Endothelial cell of umbilical vein (primary cell): ENCODE results near the gene MPDZ. TPM values are rescaled to one million over a fixed set of nuclear protein-coding genes. Genes with fewer than 3 reads are reported as not detected.

Source experiments
- BruUV-seq: library from RNA; stranded (reverse); fragments of 400-500 nt; replicated peaks from 2 replicates; lab custom pipeline; 2021; lab: Mats Ljungman, UMichigan
- CTCF ChIA-PET: fragments of 300-600, 350-600 bp; sonication (Branson Sonifier 250); formaldehyde crosslinking; loops from one replicate; lab custom pipeline; 2021; ENCODE audit warnings: antibody characterized with exemption, inconsistent platforms; lab: Charles Lee
- POLR2A ChIA-PET: fragments of 300-600, 350-600 bp; sonication (Branson Sonifier 250); formaldehyde crosslinking; loops from one replicate; lab custom pipeline; 2021; ENCODE audit warnings: antibody characterized with exemption, inconsistent platforms; lab: Charles Lee
- DNase-seq: peaks from one replicate; pipeline ENCODE4 v3.0.0-alpha.2; 2011; ENCODE audit warnings: low read depth, low spot score
- FAIRE-seq: peaks from 2 replicates; lab custom pipeline; 2011; peaks lifted over from hg19 to GRCh38; lab: Jason Lieb, UNC
- H2AFZ ChIP-seq: 2 replicates; pipeline ENCODE4 v1.6.0; 2012; ENCODE audit warnings: low read depth, low read length, control low read depth, inconsistent platforms
- H3K27ac ChIP-seq: 2 replicates; pipeline ENCODE4 v1.5.1; 2011; ENCODE audit warnings: low read depth, mild to moderate bottlenecking, control low read depth, low read length, moderate library complexity; ENCODE audit not compliant: insufficient read depth
- H3K27me3 ChIP-seq, 2 experiments: 2 replicates each; pipeline versions ENCODE4 v1.6.0 to v1.6.1; 2011; ENCODE audit warnings: low read length in 2 of 2, mixed read lengths in 1 of 2; ENCODE audit not compliant: control insufficient read depth in 2 of 2, insufficient read depth in 2 of 2
- H3K36me3 ChIP-seq, 2 experiments: 2 replicates in 1 of 2; 3 replicates in 1 of 2; pipeline ENCODE4 v1.5.1; 2011; ENCODE audit warnings: low read length in 2 of 2, mild to moderate bottlenecking in 1 of 2, moderate library complexity in 1 of 2; ENCODE audit not compliant: control insufficient read depth in 2 of 2, insufficient read depth in 2 of 2; ENCODE audit errors: extremely low read depth in 1 of 2
- H3K4me1 ChIP-seq: 3 replicates; pipeline ENCODE4 v1.5.1; 2011; ENCODE audit warnings: mild to moderate bottlenecking, low read length; ENCODE audit not compliant: control insufficient read depth, insufficient read depth; ENCODE audit errors: extremely low read depth
- H3K4me2 ChIP-seq: 2 replicates; pipeline ENCODE4 v1.6.1; 2011; ENCODE audit warnings: low read length, control low read depth, mixed read lengths; ENCODE audit not compliant: insufficient read depth
- H3K4me3 ChIP-seq, 3 experiments: fragments of 200-600 bp in 1 of 3; sonication (generic), shearing (Covaris generic) in 1 of 3; replicated peaks in 1 of 3; 2 replicates each; pipeline ENCODE4 v1.5.1; 2011 to 2016; ENCODE audit warnings: control low read depth in 3 of 3, low read length in 3 of 3, mild to moderate bottlenecking in 2 of 3, inconsistent platforms in 1 of 3, low read depth in 1 of 3, moderate library complexity in 1 of 3; ENCODE audit not compliant: insufficient read depth in 1 of 3
- H3K79me2 ChIP-seq: 2 replicates; pipeline ENCODE4 v1.6.0; 2012; ENCODE audit warnings: low read length, inconsistent platforms; ENCODE audit not compliant: control insufficient read depth, insufficient read depth
- H3K9ac ChIP-seq: replicated peaks from 2 replicates; pipeline ENCODE3; 2011; ENCODE audit warnings: low read length, control low read depth; ENCODE audit not compliant: insufficient read depth; ENCODE audit errors: extremely low read depth
- H3K9me1 ChIP-seq: replicated peaks from 3 replicates; pipeline ENCODE4 v1.6.0; 2011; ENCODE audit warnings: mild to moderate bottlenecking, low read length; ENCODE audit not compliant: control insufficient read depth, insufficient read depth; ENCODE audit errors: extremely low read depth
- H3K9me3 ChIP-seq: replicated peaks from 2 replicates; pipeline ENCODE4 v1.5.1; 2012; ENCODE audit warnings: low read length, inconsistent platforms; ENCODE audit not compliant: control insufficient read depth, insufficient read depth
- H4K20me1 ChIP-seq: replicated peaks from 2 replicates; pipeline ENCODE3; 2011; ENCODE audit warnings: mild to moderate bottlenecking, low read length; ENCODE audit not compliant: control insufficient read depth, insufficient read depth; ENCODE audit errors: extremely low read depth
- CTCF ChIP-seq, 2 donors: IDR thresholded peaks; 1 replicate in 1 of 2; 2 replicates in 1 of 2; pipeline ENCODE4 v1.5.1; 2011; ENCODE audit warnings: low read length in 2 of 2, mild to moderate bottlenecking in 2 of 2, moderate library complexity in 2 of 2, control low read depth in 1 of 2, inconsistent platforms in 1 of 2, low read depth in 1 of 2; ENCODE audit not compliant: insufficient read depth in 1 of 2; ENCODE audit errors: extremely low read depth in 1 of 2
- EZH2 ChIP-seq: IDR thresholded peaks from 2 replicates; pipeline ENCODE4 v1.6.1; 2012; ENCODE audit warnings: borderline replicate concordance, low read depth, mild to moderate bottlenecking, moderate library complexity, low read length, inconsistent platforms; ENCODE audit not compliant: severe bottlenecking
- FOS ChIP-seq: IDR thresholded peaks from 2 replicates; pipeline ENCODE4 v1.6.1; 2011; ENCODE audit warnings: mild to moderate bottlenecking, low read length, moderate library complexity, borderline replicate concordance; ENCODE audit not compliant: insufficient read depth
- GATA2 ChIP-seq: IDR thresholded peaks from 2 replicates; pipeline ENCODE4 v1.7.0; 2011; ENCODE audit warnings: low read depth, mild to moderate bottlenecking, moderate library complexity, mixed read lengths, low read length; ENCODE audit not compliant: insufficient read length, insufficient read depth
- JUN ChIP-seq: IDR thresholded peaks from 2 replicates; pipeline ENCODE4 v1.6.1; 2011; ENCODE audit warnings: borderline replicate concordance, low read depth; ENCODE audit not compliant: insufficient read length, insufficient read depth
- MAX ChIP-seq: IDR thresholded peaks from 2 replicates; pipeline ENCODE4 v1.6.1; 2011; ENCODE audit not compliant: insufficient read depth, insufficient read length
- MYC ChIP-seq: IDR thresholded peaks from one replicate; pipeline ENCODE4 v1.6.1; 2011; ENCODE audit warnings: mild to moderate bottlenecking, low read depth, low read length
- POLR2A ChIP-seq: IDR thresholded peaks from 2 replicates; pipeline ENCODE4 v1.6.1; 2012; ENCODE audit warnings: low read depth, mild to moderate bottlenecking, control low read depth, low read length
- POLR2AphosphoS5 ChIP-seq: IDR thresholded peaks from 2 replicates; pipeline ENCODE4 v1.6.1; 2012; ENCODE audit warnings: low read depth, mild to moderate bottlenecking, control low read depth, low read length, moderate library complexity; ENCODE audit not compliant: insufficient read depth
- dilution Hi-C: fragments of 300-500 bp; cut with MboI; formaldehyde crosslinking; loops from one replicate; pipeline ENCODE4 v1.15.0; 2019; ENCODE audit warnings: low sequenced_read_pairs; ENCODE audit not compliant: extremely low pct_ligation_motif_present
- intact Hi-C: fragments of 100-400 bp; cut with micrococcal nuclease; formaldehyde crosslinking; loops from one replicate; pipeline ENCODE4 v1.10.0; 2022
- polyA plus RNA-seq, 4 experiments: library from polyadenylated mRNA; depleted of rRNA in 3 of 4; stranded (reverse) in 3 of 4; unstranded in 1 of 4; fragments of >200 nt; gene quantifications; 2 replicates each; pipeline versions ENCODE4 v1.2.1 to v1.2.3, GENCODE V29; 2011 to 2012; ENCODE audit warnings: missing spikeins in 1 of 4
- total RNA-seq: library from RNA; stranded (reverse); gene quantifications from 2 replicates; pipeline ENCODE4 v1.2.3, GENCODE V29; 2021

The MPDZ gene
- total and polyA plus RNA-seq, 2 donors (not counting 3 experiments of a cell fraction or from before 2014, with no cell fraction given) = 22.3 to 54.4 TPM

GRCh38 chr9:13263511-13263910 lies 16.0 kb downstream of the MPDZ start:
- no peak for FAIRE-seq
- H3K4me1 ChIP-seq = peaks cover 42% of the 10 kb centered on the region
- peak; percentile 34 for DNase-seq
- ChIA-PET CTCF (interaction anchor here (1.6 kb wide), 1 partner anchor 11 kb away, joined by 3 read pairs; no protein-coding TSS in a partner anchor), POLR2A (no interaction called here)
- TF ChIP-seq EZH2 (no peak), FOS (no peak), MYC (no peak), JUN (no peak)
- H3K9ac ChIP-seq = no peak overlapping the region
- no peak overlapping the region for H3K4me3 ChIP-seq
- H3K27me3 ChIP-seq = no peaks in the 10 kb centered on the region
- peak overlapping the region; percentile 28 for H3K4me2 ChIP-seq
- dilution Hi-C loops (no loop called here), intact Hi-C loops (loop anchor here (5.0 kb wide), 1 partner anchor 546 kb away; no protein-coding TSS in a partner anchor)
- H3K36me3 ChIP-seq = no peaks in the 10 kb centered on the region
- no peaks in the 10 kb centered on the region for H3K9me1 ChIP-seq
- H3K9me3 ChIP-seq = no peaks in the 10 kb centered on the region
- H3K79me2 ChIP-seq = peaks cover 61% of the 10 kb centered on the region
- no peaks in the 10 kb centered on the region for H4K20me1 ChIP-seq
- no peak overlapping the region for H2AFZ ChIP-seq
- no TSS peak for BruUV-seq
- H3K27ac ChIP-seq = no peak overlapping the region

GRCh38 chr9:13252852-13253251 lies 26.6 kb downstream of the MPDZ start:
- ChIA-PET POLR2A (no interaction called here), CTCF (interaction anchor here (0.6 to 1.6 kb wide), 4 partner anchors 11 to 1072 kb away, joined by 3 to 4 read pairs (median 3); no protein-coding TSS in a partner anchor)
- Histone ChIP-seq H3K4me3 (no peak overlapping the region), H2AFZ (no peak overlapping the region), H4K20me1 (no peaks in the 10 kb centered on the region), H3K9me3 (no peaks in the 10 kb centered on the region), H3K27me3 (no peaks in the 10 kb centered on the region), H3K4me1 (no peaks in the 10 kb centered on the region), H3K36me3 (no peaks in the 10 kb centered on the region), H3K4me2 (no peak overlapping the region), H3K79me2 (peaks cover 32% of the 10 kb centered on the region), H3K27ac (no peak overlapping the region), H3K9me1 (no peaks in the 10 kb centered on the region), H3K9ac (no peak overlapping the region)
- TF ChIP-seq MAX (no peak), FOS (no peak), MYC (no peak), POLR2AphosphoS5 (no peak), POLR2A (no peak), GATA2 (no peak), CTCF (IDR thresholded peaks at IDR 0.05; ENCODE audit: extremely low read depth in 1 of 2, insufficient read depth in 1 of 2, low read depth in 1 of 2, low read length in 2 of 2) (no peak), JUN (no peak), EZH2 (no peak)
- intact Hi-C loops (no loop called here), dilution Hi-C loops (no loop called here)
- FAIRE-seq = no peak
- BruUV-seq = no TSS peak
- DNase-seq = no peak
